HG02970 (cell line): ENCODE data around the gene AJUBA.
A peak's percentile ranks its signal among the peaks of the same experiment; 100 is the strongest.
"Not testable (repeated sequence)": the region's sequence is repeated elsewhere in the genome, so short reads cannot be mapped to it uniquely, and the experiment has no call there.

Source experiments
- ATAC-seq: cut with Tn5 transposase; IDR thresholded peaks from one replicate; pipeline ENCODE4 v1.9.1; 2021; ENCODE audit warnings: mild to moderate bottlenecking, moderate library complexity, moderate number of reproducible peaks; ENCODE audit not compliant: unreplicated experiment, low FRiP score

Gene AJUBA

DNA sequence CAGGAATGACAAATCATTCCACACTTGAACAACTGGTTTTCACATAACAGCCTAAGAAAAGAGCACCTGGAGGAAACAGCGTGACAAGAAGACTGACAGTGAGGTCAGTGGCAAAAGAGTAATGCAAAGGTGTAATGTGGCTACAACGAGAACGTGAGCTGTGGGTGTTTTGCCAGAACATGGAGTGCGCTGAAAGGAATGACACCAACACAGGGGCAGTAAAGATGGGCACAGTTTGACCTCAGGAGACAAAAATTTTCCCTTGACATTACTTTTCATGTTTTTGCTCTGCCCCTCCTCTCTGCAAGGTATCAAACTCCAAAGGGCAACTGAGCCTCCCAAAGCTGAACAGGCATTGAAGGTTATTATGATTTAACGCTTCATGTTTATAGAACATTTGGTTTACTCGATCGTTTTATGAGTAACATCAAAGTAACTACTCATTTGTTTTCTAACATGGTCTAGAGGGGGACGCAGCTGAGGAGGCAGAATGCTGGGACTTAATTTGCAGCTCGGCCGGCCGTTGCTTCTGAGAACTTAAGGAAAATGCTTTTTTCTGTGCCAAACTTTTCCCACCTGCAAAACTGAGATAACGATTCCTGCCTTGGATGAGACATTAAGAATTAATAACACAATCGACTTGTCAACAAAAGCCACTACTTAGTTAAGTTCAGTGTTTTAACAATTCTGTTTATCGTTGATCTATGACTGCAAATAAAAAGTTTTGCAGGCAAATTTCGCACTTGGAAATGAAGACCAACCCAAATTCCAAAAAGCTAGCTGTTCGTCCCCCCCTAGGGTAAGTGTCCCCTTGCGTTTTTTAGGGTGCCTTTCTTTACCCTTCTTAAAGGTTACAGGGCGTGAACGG, 26.4 kb downstream of the AJUBA start:
- no peak for ATAC-seq

DNA sequence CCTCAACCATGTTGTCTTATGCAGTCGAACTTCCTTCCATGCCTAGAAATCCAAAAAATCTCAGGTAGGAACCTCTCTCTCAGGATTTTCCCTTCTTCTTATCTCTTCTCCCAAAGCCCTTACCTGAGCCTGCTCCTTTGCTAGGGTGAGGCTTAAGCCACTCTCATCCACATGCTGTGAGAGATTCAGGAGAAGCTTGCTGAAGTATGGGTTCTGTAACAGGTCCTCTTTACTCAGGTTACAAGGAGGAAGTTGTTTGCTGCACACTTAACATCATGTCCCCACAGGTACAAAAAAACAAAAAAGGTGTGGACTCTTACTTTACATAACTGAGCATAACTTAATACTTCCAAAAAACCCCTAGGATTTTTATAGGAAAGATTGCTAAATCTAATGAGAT, 29.9 kb downstream of the AJUBA start:
- no peak for ATAC-seq

DNA sequence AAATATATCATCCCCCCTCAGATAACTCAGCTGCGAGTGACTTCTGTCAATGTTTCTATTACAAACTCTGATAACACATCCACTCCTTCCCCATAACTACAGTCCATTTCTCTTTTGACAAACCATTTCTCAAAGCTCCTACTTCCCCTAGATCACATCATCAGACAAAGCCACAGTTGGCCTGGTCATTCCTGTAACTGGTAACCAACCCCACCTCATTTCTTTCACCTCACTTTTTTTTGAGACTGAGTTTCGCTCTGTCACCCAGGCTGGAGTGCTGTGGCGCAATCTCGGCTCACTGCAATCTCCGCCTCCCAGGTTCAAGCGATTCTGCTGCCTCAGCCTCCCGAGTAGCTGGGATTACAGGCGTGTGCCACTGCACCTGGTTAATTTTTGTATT, 30.6 kb downstream of the AJUBA start:
- ATAC-seq: not testable (repeated sequence)

DNA sequence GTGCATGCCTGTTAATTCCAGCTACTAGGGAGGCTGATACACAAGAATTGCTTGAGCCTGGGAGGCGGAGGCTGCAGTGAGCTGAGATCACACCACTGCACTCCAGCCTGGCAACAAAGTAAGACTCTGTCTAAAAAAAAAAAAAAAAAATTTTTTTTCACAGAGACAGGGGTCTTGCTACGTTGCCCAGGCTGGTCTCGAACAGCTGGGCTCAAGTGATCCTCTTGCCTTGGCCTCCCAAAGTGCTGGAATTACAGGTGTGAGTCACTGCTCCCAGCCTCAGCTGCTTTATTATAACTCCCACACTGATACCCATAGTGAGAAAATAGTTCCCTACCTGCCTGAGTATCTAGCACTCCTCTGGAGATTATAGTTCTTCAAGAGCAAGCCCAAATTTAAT, 36.7 kb downstream of the AJUBA start:
- no peak for ATAC-seq

DNA sequence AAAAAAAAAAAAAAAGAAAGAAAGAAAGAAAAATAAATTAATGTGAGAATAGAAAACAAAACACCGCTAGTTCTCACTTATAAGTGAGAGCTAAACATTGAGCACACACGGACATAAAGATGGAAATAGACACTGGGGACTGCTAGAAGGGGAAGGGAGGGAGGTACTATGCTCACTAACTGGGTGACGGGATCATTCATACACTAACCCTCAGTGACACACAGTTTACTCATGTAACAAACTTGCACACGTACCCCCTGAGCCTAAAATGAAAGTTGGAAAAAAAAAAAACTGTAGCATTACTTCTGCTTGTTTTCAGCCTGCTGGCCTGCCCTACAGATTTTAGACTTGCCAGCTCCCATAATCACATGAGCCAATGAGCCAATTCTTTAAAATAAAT, 42.7 kb downstream of the AJUBA start:
- no peak for ATAC-seq

DNA sequence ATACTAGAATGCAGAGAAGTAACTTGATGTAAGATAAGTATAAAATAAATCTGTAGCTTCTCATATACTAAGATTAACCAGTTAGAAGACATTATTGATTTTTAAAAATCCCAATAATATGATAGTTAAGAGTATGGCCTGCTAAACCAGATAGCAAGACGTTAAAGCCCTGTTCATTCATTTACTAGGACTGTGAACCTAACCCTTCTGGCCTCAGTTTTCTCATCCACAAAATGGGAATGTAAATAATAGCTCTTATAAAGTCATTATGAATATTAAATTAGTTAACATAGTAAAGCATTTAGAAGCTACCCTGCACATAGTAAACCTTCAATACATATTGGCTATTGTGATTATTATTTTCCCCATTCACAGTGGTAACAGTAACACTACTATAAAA, 47.2 kb downstream of the AJUBA start:
- ATAC-seq: no peak

DNA sequence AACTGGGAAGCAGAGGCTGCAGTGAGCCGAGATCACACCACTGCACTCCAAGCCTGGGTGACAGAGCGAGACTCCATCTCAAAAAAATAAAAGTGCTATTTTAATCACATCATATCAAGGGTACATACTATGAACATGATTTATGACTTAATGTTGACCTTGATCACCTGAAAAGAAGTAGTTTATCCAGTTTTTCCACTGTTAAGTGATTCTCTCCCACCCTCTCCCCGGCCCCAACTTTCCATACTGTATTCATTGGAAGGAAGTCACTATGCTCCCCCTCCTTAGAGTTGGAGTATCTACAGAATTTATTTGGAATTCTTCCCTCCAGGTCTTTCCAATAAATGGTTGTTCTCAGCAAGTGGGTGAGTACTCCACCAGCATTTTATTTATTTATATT, 50.2 kb downstream of the AJUBA start:
- ATAC-seq: no peak

DNA sequence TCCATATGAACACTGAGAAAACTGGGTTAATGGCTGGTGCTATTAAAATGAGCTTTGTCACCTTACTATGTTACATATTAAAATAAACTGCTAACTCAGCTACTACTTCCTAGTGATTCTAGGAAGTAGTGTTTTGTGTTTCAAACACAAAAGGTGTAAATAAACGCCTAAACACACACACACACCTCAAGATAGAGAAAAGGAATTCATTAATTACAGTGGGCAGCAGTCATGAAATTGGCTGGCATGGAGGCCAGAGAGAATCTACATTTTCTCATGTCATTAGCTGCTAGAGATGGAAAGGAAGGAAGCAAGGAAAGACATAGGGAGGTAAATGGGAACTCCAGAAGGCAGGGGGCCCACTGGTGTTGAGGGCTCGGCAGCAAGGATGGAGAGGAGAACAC, 52.4 kb downstream of the AJUBA start:
- no peak for ATAC-seq

DNA sequence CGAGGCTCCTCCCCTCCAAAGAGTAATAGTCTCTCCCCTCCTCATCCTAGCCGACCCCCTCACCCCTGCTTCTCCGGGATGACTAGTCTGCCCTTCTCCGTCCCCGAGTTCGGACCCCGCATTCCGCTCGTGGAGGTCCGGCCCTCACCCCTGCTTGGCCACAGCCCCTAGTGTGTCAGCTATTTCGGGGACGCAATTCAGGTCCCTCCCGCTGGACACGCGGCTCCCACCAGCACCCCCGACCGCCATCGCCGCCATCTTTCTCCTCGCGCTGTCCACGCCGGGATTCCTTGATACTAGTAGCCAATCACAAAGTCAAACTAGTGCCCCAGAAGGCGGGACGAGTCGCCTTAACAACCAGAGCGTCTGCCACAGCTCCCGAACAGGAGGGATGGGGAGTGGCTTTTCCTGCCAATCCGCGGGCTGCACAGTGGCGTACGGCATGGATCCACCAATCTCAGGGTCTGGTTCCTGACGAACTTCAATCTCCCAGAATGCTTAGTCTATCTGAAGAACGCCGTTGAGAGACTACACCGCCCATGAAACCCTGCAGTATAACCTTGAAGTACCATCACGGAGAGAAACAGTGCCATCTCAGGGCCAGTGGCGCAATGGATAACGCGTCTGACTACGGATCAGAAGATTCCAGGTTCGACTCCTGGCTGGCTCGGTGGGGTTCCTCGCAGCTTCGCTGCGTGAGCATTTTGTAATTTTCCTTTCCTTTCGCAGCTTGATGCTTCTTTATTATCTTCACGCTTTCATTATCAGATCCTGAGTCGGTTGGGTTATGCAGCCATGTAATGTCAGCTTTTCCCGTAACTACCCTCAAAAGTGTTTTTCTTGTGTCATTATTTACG, 53.0 kb downstream of the AJUBA start, which contains the start of gene PRMT5:
PRMT5 (minus strand) TSS at position 273 of the 857 bp plus-strand sequence; CDS start at position 258, 15 bp downstream.
- ATAC-seq: peak; percentile 89

DNA sequence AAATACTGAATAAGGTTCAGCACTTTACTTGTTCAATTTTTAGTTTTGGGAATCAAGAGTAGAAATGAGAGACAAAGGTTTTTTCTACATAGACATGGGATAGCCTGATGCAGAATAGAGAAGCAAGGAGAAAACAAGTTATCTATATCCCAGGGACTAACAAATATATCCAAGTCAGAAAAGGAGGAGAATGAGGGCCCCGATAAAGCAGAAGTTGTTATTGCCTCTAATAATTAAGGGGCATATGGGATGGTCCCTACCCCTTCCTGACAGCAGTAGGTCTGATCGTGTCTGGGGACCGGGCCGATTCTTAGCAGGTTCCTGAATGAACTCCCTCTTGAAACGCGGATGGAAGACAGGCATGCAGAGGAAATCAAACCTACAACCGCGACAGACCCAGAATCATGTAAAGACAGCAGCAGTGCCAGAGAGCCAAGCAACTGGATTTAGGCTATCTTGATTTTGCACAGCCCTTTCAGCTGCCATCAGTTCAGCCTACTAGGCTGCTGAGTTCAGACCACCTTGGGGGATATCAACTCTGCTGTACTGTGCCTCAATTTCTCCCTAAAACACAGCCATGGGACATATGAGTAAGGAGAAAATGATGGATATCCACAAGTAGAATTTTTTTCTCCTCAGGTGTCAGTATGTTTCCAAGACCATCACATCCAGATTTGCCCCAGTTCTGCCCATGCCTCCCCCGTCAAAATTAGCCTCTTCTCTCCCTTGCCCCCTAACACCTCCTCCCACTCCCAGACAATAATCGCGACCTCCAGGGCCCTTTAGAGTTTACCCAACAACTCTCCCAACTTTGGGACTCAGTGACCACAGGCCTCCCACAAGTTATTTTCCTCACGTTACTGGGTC, 53.9 kb downstream of the AJUBA start:
- ATAC-seq: no peak

DNA sequence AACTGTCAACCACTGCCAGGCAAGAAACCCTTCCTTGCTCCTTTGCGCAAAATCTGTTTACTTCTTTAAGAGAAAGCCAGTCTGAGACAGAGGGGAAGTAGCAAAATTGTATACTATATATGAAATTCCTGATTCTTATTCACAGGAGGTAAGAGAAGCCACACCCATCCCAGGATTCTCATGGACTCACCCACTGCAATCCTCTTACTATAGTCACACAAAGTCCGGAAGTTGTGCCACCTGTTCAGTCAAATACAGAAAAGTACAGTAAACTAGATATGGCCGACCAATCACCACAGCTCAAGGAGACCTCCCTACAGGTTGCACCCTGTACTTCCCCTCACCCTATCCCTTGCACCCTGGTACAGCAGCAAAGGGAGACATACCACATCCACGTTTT, 56.0 kb downstream of the AJUBA start:
- ATAC-seq: no peak

DNA sequence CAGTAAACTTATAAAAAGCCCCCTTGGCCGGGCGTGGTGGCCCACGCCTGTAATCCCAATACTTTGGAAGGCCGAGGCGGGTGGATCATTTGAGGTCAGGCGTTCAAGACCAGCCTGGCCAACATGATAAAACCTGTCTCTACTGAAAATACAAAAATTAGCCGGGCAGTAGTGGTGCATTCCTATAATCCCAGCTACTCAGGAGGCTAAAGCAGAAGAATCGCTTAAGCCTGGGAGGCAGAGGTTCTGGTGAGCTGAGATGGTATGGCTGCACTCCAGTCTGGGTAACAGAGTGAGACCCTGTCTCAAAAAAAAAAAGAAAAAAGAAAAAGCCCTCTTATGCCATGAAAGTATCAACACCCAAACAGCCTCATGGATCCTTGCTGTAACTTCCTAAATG, 56.8 kb downstream of the AJUBA start:
- no peak for ATAC-seq

DNA sequence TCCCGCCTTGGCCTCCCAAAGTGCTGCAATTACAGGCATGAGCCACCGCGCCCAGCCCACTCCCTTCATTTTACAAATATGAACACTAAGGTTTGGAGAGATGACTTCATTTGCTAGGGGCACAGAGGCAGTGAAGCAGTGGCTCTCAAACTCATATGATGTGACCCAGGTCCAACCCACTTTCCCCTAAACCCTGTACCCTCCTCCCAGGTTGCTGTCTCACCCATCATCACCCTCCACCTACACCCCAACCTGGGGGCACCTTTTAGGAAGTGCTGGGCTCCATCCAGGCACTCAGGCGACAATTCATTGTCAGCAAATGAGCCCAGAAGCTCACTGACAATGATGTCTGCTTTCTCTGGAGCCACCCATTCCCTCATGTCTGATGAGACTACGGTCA, 58.6 kb downstream of the AJUBA start:
- no peak for ATAC-seq

DNA sequence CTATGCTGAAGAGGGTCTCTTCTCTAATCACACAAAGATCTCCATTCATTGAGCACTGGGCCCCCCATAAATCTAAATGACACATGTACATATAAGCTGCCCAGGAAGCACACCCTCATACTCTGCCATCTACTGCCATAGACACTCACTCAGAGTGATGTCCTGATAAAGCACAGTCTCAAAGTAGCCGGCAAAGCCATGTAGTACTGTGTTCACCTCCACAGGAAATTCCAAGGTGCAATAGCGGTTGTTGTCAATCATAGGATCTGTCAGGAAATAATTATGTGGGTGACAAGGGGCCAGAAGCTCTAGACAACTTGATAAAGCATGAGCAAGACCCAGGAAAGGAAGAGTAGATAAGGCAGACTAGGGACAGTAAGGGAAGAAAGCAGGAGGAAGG, 60.1 kb downstream of the AJUBA start:
- ATAC-seq: no peak
